Osteocyte (in vitro differentiated cells): ENCODE data around the gene CADM2. TPM values are rescaled to one million over a fixed set of nuclear protein-coding genes. Genes with fewer than 3 reads are reported as not detected.

Experiments
- DNase-seq: peaks from one replicate; pipeline ENCODE4 v3.0.0; 2021; ENCODE audit warnings: mixed read lengths; ENCODE audit not compliant: unreplicated experiment; ENCODE audit errors: extremely low spot score
- H3K27ac Mint-ChIP-seq: one replicate; pipeline ENCODE4 v1.8.0; 2021; ENCODE audit warnings: mild to moderate bottlenecking, mixed read lengths; ENCODE audit not compliant: unreplicated experiment
- H3K27me3 Mint-ChIP-seq: one replicate; pipeline ENCODE4 v1.8.0; 2021; ENCODE audit warnings: mixed read lengths; ENCODE audit not compliant: unreplicated experiment
- H3K36me3 Mint-ChIP-seq: one replicate; pipeline ENCODE4 v1.8.0; 2021; ENCODE audit warnings: mixed read lengths; ENCODE audit not compliant: unreplicated experiment
- H3K4me1 Mint-ChIP-seq: one replicate; pipeline ENCODE4 v1.8.0; 2021; ENCODE audit warnings: mixed read lengths; ENCODE audit not compliant: unreplicated experiment
- H3K4me3 Mint-ChIP-seq: one replicate; pipeline ENCODE4 v1.8.0; 2021; ENCODE audit warnings: mild to moderate bottlenecking, moderate library complexity, mixed read lengths; ENCODE audit not compliant: unreplicated experiment
- H3K9me3 Mint-ChIP-seq: one replicate; pipeline ENCODE4 v1.8.0; 2021; ENCODE audit warnings: mixed read lengths; ENCODE audit not compliant: unreplicated experiment
- CTCF ChIP-seq: fragments of 200-600 bp; sonication (generic); IDR thresholded peaks from 2 replicates; pipeline ENCODE4 v1.5.0; 2021; ENCODE audit warnings: antibody characterized with exemption, mild to moderate bottlenecking, moderate library complexity
- total RNA-seq: library from RNA; stranded (reverse); gene quantifications from 2 replicates; pipeline ENCODE4 v1.2.1, GENCODE V29; 2021

CADM2 gene
- total RNA-seq, 1 donor from 2014 or later = 1.5 TPM

DNA sequence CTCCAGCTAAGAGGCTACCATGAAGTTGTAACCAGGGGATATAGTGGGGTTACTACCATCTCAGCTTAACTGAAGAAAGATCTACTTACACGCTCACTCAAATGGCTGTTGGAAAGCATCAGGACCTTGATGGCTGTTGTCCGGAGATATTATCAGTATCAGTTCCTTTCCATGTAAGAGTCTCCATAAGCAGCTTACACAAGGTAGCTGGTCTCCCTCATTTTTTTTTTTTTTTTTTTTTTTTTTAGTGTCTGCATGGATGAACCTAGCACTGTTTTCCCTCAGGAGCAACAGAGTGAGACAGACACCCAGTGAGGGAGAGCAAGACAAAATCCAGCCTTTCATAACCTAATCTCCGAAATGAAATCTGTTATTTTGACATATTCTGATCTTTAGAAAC, 230.9 kb downstream of the CADM2 start:
- Mint-ChIP-seq H3K27ac (no peak overlapping the region), H3K9me3 (no peaks in the 10 kb centered on the region), H3K4me3 (no peak overlapping the region), H3K4me1 (no peaks in the 10 kb centered on the region), H3K27me3 (no peaks in the 10 kb centered on the region), H3K36me3 (no peaks in the 10 kb centered on the region)
- no peak for DNase-seq
- TF ChIP-seq CTCF = no peak

GRCh38 chr3:85193565-85193964, 234.8 kb downstream of the CADM2 start:
- no peaks in the 10 kb centered on the region for H3K27me3 Mint-ChIP-seq

GRCh38 chr3:85208650-85209049, 249.9 kb downstream of the CADM2 start:
- no peaks in the 10 kb centered on the region for H3K36me3 Mint-ChIP-seq
- H3K27me3 Mint-ChIP-seq = peaks cover 21% of the 10 kb centered on the region
- H3K4me3 Mint-ChIP-seq = no peak overlapping the region
- no peaks in the 10 kb centered on the region for H3K4me1 Mint-ChIP-seq
- TF ChIP-seq CTCF = no peak
- H3K27ac Mint-ChIP-seq = no peak overlapping the region
- H3K9me3 Mint-ChIP-seq = no peaks in the 10 kb centered on the region
- no peak for DNase-seq

More at GRCh38 chr3:85193565-85193964, 234.8 kb downstream of the CADM2 start:
- Mint-ChIP-seq H3K36me3 (no peaks in the 10 kb centered on the region), H3K4me1 (no peaks in the 10 kb centered on the region), H3K27ac (no peak overlapping the region), H3K9me3 (no peaks in the 10 kb centered on the region), H3K4me3 (no peak overlapping the region)
- DNase-seq = no peak
- TF ChIP-seq CTCF = no peak

GRCh38 chr3:85210540-85210939, 251.8 kb downstream of the CADM2 start:
- H3K4me1 Mint-ChIP-seq = no peaks in the 10 kb centered on the region
- no peak overlapping the region for H3K27ac Mint-ChIP-seq
- no peaks in the 10 kb centered on the region for H3K36me3 Mint-ChIP-seq
- H3K27me3 Mint-ChIP-seq = peaks cover 21% of the 10 kb centered on the region
- no peak for TF ChIP-seq CTCF
- no peak overlapping the region for H3K4me3 Mint-ChIP-seq
- no peaks in the 10 kb centered on the region for H3K9me3 Mint-ChIP-seq
- no peak for DNase-seq

GRCh38 chr3:85228966-85229365, 270.2 kb downstream of the CADM2 start:
- no peaks in the 10 kb centered on the region for H3K4me1 Mint-ChIP-seq
- peaks cover 6% of the 10 kb centered on the region for H3K27me3 Mint-ChIP-seq
- DNase-seq = no peak
- no peak overlapping the region for H3K27ac Mint-ChIP-seq
- no peak for TF ChIP-seq CTCF
- H3K4me3 Mint-ChIP-seq = no peak overlapping the region
- H3K9me3 Mint-ChIP-seq = peaks cover 8% of the 10 kb centered on the region
- H3K36me3 Mint-ChIP-seq = no peaks in the 10 kb centered on the region
